ENCODE data around the gene ZNF516. TPM values are rescaled to one million over a fixed set of nuclear protein-coding genes. Genes with fewer than 3 reads are reported as not detected.

The ZNF516 gene
- total RNA-seq, 4 donors from 2014 or later = 11.2 to 27.7 (median 16.6) TPM

GRCh38 chr18:76373297-76373696, 121.7 kb downstream of the ZNF516 start:
- ATAC-seq (ENCODE audit: low FRiP score) = no peak
- DNase-seq (ENCODE audit: low spot score) = no peak
- TF ChIP-seq CTCF (IDR thresholded peaks at IDR 0.05) = no peak

GRCh38 chr18:76371301-76372203, 123.5 kb downstream of the ZNF516 start:
- DNase-seq (ENCODE audit: low spot score) (no peak), ATAC-seq (ENCODE audit: low FRiP score) (no peak)
- no peak for TF ChIP-seq CTCF (IDR thresholded peaks at IDR 0.05)

- ATAC-seq (ENCODE audit: low FRiP score) (no peak), DNase-seq (ENCODE audit: low spot score) (no peak)
- no peak for TF ChIP-seq CTCF (IDR thresholded peaks at IDR 0.05)
Observed at GRCh38 chr18:76370686-76371085, 124.4 kb downstream of the ZNF516 start.

- DNase-seq (ENCODE audit: low spot score) (no peak), ATAC-seq (ENCODE audit: low FRiP score) (no peak)
- TF ChIP-seq CTCF (IDR thresholded peaks at IDR 0.05) = no peak
Observed at GRCh38 chr18:76370201-76370600, 124.8 kb downstream of the ZNF516 start.

GRCh38 chr18:76369791-76370190, 125.3 kb downstream of the ZNF516 start:
- ATAC-seq (ENCODE audit: low FRiP score) = no peak
- TF ChIP-seq CTCF (IDR thresholded peaks at IDR 0.05) = no peak
- DNase-seq (ENCODE audit: low spot score) = no peak

GRCh38 chr18:76368976-76369375, 126.1 kb downstream of the ZNF516 start:
- TF ChIP-seq CTCF (IDR thresholded peaks at IDR 0.05) = no peak
- no peak for DNase-seq (ENCODE audit: low spot score)
- ATAC-seq (ENCODE audit: low FRiP score) = no peak

- no peak for DNase-seq (ENCODE audit: low spot score)
- ATAC-seq (ENCODE audit: low FRiP score) = no peak
- no peak for TF ChIP-seq CTCF (IDR thresholded peaks at IDR 0.05)
Observed at GRCh38 chr18:76368271-76368670, 126.8 kb downstream of the ZNF516 start.
